Suprapubic skin (tissue), 4 donors: Measurements from ENCODE around the gene PRR7.

Experiments
- CTCF ChIP-seq, 2 donors: fragments of 200-600 bp in 1 of 2; fragments of 450-650 bp in 1 of 2; sonication (generic) in 1 of 2; IDR thresholded peaks; one replicate each; pipeline ENCODE4 v1.5.1; 2016 to 2019; ENCODE audit warnings: antibody characterized with exemption in 2 of 2, mild to moderate bottlenecking in 1 of 2, moderate library complexity in 1 of 2
- EP300 ChIP-seq: sonication (generic); formaldehyde crosslinking; IDR thresholded peaks from one replicate; pipeline ENCODE4 v1.6.1; 2017; ENCODE audit warnings: antibody characterized with exemption
- POLR2A ChIP-seq, 2 donors: fragments of 450-650 bp; IDR thresholded peaks; one replicate each; pipeline ENCODE4 v1.6.1; 2017; ENCODE audit warnings: antibody characterized with exemption in 2 of 2, mild to moderate bottlenecking in 2 of 2, moderate library complexity in 2 of 2
- POLR2AphosphoS5 ChIP-seq, 3 donors: sonication (generic); formaldehyde crosslinking; IDR thresholded peaks; one replicate each; pipeline ENCODE4 v1.6.1; 2017; ENCODE audit warnings: antibody characterized with exemption in 3 of 3

DNA sequence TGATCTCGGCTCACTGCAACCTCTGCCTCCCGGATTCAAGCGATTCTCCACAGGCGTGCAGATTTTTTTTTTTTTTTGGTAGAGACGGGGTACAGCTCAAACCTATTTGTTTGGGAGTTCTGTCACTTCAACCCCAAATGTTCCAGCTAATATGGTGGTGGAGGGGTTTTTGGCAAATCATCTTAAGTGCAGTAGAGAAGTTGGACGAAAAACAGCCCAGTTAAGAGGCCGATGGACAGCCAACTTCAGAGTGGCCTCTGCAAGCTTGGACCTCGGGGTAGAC lies 756 bp upstream of the PRR7 start:
- TF ChIP-seq CTCF (IDR thresholded peaks at IDR 0.05) (no peak), POLR2A (IDR thresholded peaks at IDR 0.05) (no peak), EP300 (no peak), POLR2AphosphoS5 (IDR thresholded peaks at IDR 0.05) (no peak)
